ENCODE measurements around the gene EFCAB6. TPM values are rescaled to one million over a fixed set of nuclear protein-coding genes. Genes with fewer than 3 reads are reported as not detected.

The EFCAB6 gene
- total and polyA plus RNA-seq, 10 of the 15 experiments (the other 5 are each of a cell fraction or from before 2014, with no cell fraction given): 0.05 to 0.42 (median 0.19) TPM

- H3K27me3 ChIP-seq (replicated peaks in 1 of 2; ENCODE audit: control insufficient read depth in 2 of 2, insufficient read depth in 2 of 2, low read length in 1 of 2): no peaks in the 10 kb centered on the region
- H3K4me2 ChIP-seq (ENCODE audit: control insufficient read depth, insufficient read depth): no peak overlapping the region
- ATAC-seq (no peak), DNase-seq (ENCODE audit: low read depth, low spot score) (no peak), FAIRE-seq (no peak)
- no peaks in the 10 kb centered on the region for H3K36me3 ChIP-seq (ENCODE audit: control insufficient read depth in 2 of 2, insufficient read depth in 2 of 2, low read length in 1 of 2)
- ChIA-PET POLR2A (no interaction called here), CTCF (interaction anchor here (0.5 kb wide), 1 partner anchor 76 kb away, joined by 3 read pairs; no protein-coding TSS in a partner anchor), RAD21 (ENCODE audit: unreplicated experiment) (no interaction called here), SMC1A (ENCODE audit: uncharacterized antibody, unreplicated experiment) (no interaction called here)
- no peak overlapping the region for H3K27ac ChIP-seq (ENCODE audit: control insufficient read depth, insufficient read depth)
- H4K20me1 ChIP-seq (ENCODE audit: control insufficient read depth, insufficient read depth): no peaks in the 10 kb centered on the region
- no peaks in the 10 kb centered on the region for H3K9me3 ChIP-seq (replicated peaks; ENCODE audit: control insufficient read depth, insufficient read depth, low read length)
- BruUV-seq (replicated peaks): no TSS peak
- no peaks in the 10 kb centered on the region for H3K4me1 ChIP-seq (ENCODE audit: control insufficient read depth, insufficient read depth, low read length)
- no peaks in the 10 kb centered on the region for H3K79me2 ChIP-seq (ENCODE audit: control insufficient read depth, insufficient read depth, low read length)
- no peak overlapping the region for H3K9ac ChIP-seq (ENCODE audit: control insufficient read depth, insufficient read depth, low read length)
- H2AFZ ChIP-seq (ENCODE audit: control insufficient read depth, low read depth, low read length): no peak overlapping the region
- in situ Hi-C loops (cut with MboI) (no loop called here), intact Hi-C loops (cut with micrococcal nuclease; ENCODE audit: unreplicated experiment) (no loop called here)
- H3K4me3 ChIP-seq: no peak overlapping the region
- WGBS (ENCODE audit: insufficient coverage, insufficient replicate concordance, low lambda C conversion rate, missing lambda C conversion rate): 30% methylated on average over 7 of the region's 7 CpGs
- TF ChIP-seq, protein P1, sequence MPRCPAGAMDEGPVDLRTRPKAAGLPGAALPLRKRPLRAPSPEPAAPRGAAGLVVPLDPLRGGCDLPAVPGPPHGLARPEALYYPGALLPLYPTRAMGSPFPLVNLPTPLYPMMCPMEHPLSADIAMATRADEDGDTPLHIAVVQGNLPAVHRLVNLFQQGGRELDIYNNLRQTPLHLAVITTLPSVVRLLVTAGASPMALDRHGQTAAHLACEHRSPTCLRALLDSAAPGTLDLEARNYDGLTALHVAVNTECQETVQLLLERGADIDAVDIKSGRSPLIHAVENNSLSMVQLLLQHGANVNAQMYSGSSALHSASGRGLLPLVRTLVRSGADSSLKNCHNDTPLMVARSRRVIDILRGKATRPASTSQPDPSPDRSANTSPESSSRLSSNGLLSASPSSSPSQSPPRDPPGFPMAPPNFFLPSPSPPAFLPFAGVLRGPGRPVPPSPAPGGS (IDR thresholded peaks at IDR 0.05; ENCODE audit: borderline replicate concordance, insufficient read depth, low read depth, low read length, poor library complexity, severe bottlenecking): no peak
- TF ChIP-seq NFYA (IDR thresholded peaks at IDR 0.05; ENCODE audit: borderline replicate concordance, low read depth, low read length) (no peak), HSF1 (IDR thresholded peaks at IDR 0.05; ENCODE audit: low read depth, low read length) (no peak), NFYB (IDR thresholded peaks at IDR 0.05; ENCODE audit: insufficient read depth, low read depth, low read length) (no peak), ATF7 (IDR thresholded peaks at IDR 0.05; ENCODE audit: low read depth) (no peak), ZBTB33 (IDR thresholded peaks at IDR 0.05) (no peak), SP1 (IDR thresholded peaks at IDR 0.05; ENCODE audit: low read depth, low read length) (no peak), CREB1 (IDR thresholded peaks at IDR 0.05; ENCODE audit: low read depth) (no peak), STAT3 (IDR thresholded peaks at IDR 0.05; ENCODE audit: low read depth, low read length) (no peak), E2F4 (IDR thresholded peaks at IDR 0.05; ENCODE audit: low read depth, low read length) (no peak), EP300 (IDR thresholded peaks at IDR 0.05; ENCODE audit: borderline replicate concordance in 1 of 2, control insufficient read depth in 1 of 2, low read depth in 2 of 2, low read length in 2 of 2) (no peak), SUPT20H (IDR thresholded peaks at IDR 0.05; ENCODE audit: borderline replicate concordance, control insufficient read depth, low read depth, low read length) (no peak), SUZ12 (IDR thresholded peaks at IDR 0.05; ENCODE audit: unreplicated experiment) (no peak), GABPA (IDR thresholded peaks at IDR 0.05; ENCODE audit: low read depth) (no peak)
- TF ChIP-seq, protein P2, sequence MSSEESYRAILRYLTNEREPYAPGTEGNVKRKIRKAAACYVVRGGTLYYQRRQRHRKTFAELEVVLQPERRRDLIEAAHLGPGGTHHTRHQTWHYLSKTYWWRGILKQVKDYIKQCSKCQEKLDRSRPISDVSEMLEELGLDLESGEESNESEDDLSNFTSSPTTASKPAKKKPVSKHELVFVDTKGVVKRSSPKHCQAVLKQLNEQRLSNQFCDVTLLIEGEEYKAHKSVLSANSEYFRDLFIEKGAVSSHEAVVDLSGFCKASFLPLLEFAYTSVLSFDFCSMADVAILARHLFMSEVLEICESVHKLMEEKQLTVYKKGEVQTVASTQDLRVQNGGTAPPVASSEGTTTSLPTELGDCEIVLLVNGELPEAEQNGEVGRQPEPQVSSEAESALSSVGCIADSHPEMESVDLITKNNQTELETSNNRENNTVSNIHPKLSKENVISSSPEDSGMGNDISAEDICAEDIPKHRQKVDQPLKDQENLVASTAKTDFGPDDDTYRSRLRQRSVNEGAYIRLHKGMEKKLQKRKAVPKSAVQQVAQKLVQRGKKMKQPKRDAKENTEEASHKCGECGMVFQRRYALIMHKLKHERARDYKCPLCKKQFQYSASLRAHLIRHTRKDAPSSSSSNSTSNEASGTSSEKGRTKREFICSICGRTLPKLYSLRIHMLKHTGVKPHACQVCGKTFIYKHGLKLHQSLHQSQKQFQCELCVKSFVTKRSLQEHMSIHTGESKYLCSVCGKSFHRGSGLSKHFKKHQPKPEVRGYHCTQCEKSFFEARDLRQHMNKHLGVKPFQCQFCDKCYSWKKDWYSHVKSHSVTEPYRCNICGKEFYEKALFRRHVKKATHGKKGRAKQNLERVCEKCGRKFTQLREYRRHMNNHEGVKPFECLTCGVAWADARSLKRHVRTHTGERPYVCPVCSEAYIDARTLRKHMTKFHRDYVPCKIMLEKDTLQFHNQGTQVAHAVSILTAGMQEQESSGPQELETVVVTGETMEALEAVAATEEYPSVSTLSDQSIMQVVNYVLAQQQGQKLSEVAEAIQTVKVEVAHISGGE (CRISPR knock-in tag; IDR thresholded peaks at IDR 0.05): no peak
Measured at GRCh38 chr22:43490311-43490710, 321.8 kb downstream of the EFCAB6 start.

Measured in GM12878 (cell line).